ENCODE measurements around the gene ERMAP. TPM values are rescaled to one million over a fixed set of nuclear protein-coding genes. Genes with fewer than 3 reads are reported as not detected.
A peak's percentile ranks its signal among the peaks of the same experiment; 100 is the strongest.

ERMAP gene
- total and polyA plus RNA-seq, 9 of the 15 experiments (the other 6 are each of a cell fraction or from before 2014, with no cell fraction given): 8.0 to 31.4 (median 22.5) TPM

DNA sequence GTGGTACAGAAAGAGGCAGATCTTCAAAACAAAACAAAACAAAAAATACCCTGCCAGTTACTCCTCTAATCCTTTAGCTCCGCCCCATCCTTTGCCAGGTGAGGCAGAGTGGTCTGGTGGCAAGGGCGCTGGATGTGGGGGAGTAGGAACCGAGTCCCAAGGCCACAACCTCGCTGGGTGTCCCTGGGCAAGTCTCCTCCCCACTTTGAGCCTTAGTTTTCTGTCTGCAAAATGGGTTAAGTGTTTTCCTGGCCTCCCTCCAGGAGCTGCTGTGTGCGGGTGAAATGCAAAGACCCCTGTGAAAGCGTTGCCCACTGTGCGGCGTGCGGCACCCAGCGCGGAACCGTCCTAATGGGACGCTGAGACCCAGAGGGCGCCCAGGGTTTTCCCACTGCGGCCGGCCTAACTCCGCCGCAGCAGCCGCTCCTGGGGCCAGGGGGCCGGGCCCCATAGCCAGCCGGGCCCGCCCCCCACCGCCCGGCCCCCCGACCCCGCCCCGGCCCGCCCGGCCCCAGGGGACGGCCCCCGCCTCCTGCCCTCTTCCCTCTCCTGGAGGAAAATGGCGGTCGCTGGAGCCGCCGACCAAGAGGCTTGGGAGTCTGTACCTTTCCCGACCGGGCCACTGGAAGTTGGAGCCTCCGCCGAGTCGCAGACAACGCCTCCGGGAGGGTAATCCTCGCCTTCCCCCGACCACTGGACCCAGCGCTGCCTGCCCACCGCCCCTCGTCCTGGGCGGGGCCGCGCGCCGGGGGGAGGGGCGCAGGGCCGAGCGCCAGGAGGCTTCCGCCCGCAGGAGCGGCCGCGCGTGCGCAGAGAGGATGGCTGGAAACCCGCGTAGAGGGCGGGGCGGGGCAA is at the start of gene ERMAP, which contains the start of gene SVBP (continued):
- TF ChIP-seq SUPT5H (IDR thresholded peaks at IDR 0.05) (peak; percentile 88), CTCFL (IDR thresholded peaks at IDR 0.05; ENCODE audit: borderline replicate concordance, insufficient read depth, low read depth, low read length, poor library complexity, severe bottlenecking) (peak; percentile 1), MBD2 (IDR thresholded peaks at IDR 0.05; ENCODE audit: borderline replicate concordance, low read depth) (peak; percentile 69; the same call in 1 of the 2 replicates), POLR2G (IDR thresholded peaks at IDR 0.05; ENCODE audit: low read depth, low read length) (peak; percentile 95), ELF4 (CRISPR knock-in tag; IDR thresholded peaks at IDR 0.05) (0 out of 2 replicates have a peak, but pooled peaks have one; percentile 61), LARP7 (IDR thresholded peaks at IDR 0.05) (no peak), POLR2B (IDR thresholded peaks at IDR 0.05; ENCODE audit: low read depth, partially characterized antibody) (peak; percentile 69), ATF1 (CRISPR knock-in tag; IDR thresholded peaks at IDR 0.05) (no peak), ATF1 (tag; IDR thresholded peaks at IDR 0.05) (no peak), HOMEZ (CRISPR knock-in tag; IDR thresholded peaks at IDR 0.05) (no peak)
- TF ChIP-seq, protein P1, sequence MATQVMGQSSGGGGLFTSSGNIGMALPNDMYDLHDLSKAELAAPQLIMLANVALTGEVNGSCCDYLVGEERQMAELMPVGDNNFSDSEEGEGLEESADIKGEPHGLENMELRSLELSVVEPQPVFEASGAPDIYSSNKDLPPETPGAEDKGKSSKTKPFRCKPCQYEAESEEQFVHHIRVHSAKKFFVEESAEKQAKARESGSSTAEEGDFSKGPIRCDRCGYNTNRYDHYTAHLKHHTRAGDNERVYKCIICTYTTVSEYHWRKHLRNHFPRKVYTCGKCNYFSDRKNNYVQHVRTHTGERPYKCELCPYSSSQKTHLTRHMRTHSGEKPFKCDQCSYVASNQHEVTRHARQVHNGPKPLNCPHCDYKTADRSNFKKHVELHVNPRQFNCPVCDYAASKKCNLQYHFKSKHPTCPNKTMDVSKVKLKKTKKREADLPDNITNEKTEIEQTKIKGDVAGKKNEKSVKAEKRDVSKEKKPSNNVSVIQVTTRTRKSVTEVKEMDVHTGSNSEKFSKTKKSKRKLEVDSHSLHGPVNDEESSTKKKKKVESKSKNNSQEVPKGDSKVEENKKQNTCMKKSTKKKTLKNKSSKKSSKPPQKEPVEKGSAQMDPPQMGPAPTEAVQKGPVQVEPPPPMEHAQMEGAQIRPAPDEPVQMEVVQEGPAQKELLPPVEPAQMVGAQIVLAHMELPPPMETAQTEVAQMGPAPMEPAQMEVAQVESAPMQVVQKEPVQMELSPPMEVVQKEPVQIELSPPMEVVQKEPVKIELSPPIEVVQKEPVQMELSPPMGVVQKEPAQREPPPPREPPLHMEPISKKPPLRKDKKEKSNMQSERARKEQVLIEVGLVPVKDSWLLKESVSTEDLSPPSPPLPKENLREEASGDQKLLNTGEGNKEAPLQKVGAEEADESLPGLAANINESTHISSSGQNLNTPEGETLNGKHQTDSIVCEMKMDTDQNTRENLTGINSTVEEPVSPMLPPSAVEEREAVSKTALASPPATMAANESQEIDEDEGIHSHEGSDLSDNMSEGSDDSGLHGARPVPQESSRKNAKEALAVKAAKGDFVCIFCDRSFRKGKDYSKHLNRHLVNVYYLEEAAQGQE (IDR thresholded peaks at IDR 0.05; ENCODE audit: borderline replicate concordance): peak; percentile 35; the same call in 1 of the 2 replicates
- TF ChIP-seq, protein P1 (CRISPR knock-in tag; IDR thresholded peaks at IDR 0.05; ENCODE audit: low read depth): 0 out of 2 replicates have a peak, but pooled peaks have one; percentile 34
- TF ChIP-seq, protein P2, sequence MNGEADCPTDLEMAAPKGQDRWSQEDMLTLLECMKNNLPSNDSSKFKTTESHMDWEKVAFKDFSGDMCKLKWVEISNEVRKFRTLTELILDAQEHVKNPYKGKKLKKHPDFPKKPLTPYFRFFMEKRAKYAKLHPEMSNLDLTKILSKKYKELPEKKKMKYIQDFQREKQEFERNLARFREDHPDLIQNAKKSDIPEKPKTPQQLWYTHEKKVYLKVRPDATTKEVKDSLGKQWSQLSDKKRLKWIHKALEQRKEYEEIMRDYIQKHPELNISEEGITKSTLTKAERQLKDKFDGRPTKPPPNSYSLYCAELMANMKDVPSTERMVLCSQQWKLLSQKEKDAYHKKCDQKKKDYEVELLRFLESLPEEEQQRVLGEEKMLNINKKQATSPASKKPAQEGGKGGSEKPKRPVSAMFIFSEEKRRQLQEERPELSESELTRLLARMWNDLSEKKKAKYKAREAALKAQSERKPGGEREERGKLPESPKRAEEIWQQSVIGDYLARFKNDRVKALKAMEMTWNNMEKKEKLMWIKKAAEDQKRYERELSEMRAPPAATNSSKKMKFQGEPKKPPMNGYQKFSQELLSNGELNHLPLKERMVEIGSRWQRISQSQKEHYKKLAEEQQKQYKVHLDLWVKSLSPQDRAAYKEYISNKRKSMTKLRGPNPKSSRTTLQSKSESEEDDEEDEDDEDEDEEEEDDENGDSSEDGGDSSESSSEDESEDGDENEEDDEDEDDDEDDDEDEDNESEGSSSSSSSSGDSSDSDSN (IDR thresholded peaks at IDR 0.05; ENCODE audit: borderline replicate concordance in 1 of 2, low read depth in 2 of 2, low read length in 2 of 2): peak; percentile 35 to 88; a peak in 2 of 4 replicates

Data from K562 (cell line).